Hepatocyte (in vitro differentiated cells): ENCODE data around the gene IGFBP6. TPM values are rescaled to one million over a fixed set of nuclear protein-coding genes. Genes with fewer than 3 reads are reported as not detected.

Source experiments
- DNase-seq: peaks from one replicate; pipeline ENCODE4 v3.0.0-alpha.2; 2016; ENCODE audit warnings: low spot score
- H2AFZ ChIP-seq: fragments of 200-600 bp; sonication (generic); 2 replicates; pipeline ENCODE4 v1.6.0; 2016; ENCODE audit warnings: antibody characterized with exemption, mild to moderate bottlenecking
- H3K27ac ChIP-seq: fragments of 200-600 bp; sonication (generic); 2 replicates; pipeline ENCODE4 v1.5.1; 2016; ENCODE audit warnings: mild to moderate bottlenecking
- H3K27me3 ChIP-seq: fragments of 200-600 bp; sonication (generic); 2 replicates; pipeline ENCODE4 v1.6.1; 2016
- H3K36me3 ChIP-seq: fragments of 200-600 bp; sonication (generic); replicated peaks from 2 replicates; pipeline ENCODE4 v1.5.1; 2016; ENCODE audit warnings: low read depth; ENCODE audit not compliant: insufficient read depth
- H3K4me1 ChIP-seq: fragments of 200-600 bp; sonication (generic); 2 replicates; pipeline ENCODE4 v1.5.1; 2016; ENCODE audit warnings: mild to moderate bottlenecking, moderate library complexity; ENCODE audit not compliant: insufficient read depth
- H3K4me2 ChIP-seq: fragments of 200-600 bp; sonication (generic); 2 replicates; pipeline ENCODE4 v1.6.0; 2016
- H3K4me3 ChIP-seq: fragments of 200-600 bp; sonication (generic); 2 replicates; pipeline ENCODE4 v1.5.1; 2016; ENCODE audit warnings: mild to moderate bottlenecking
- H3K79me2 ChIP-seq: fragments of 200-600 bp; sonication (generic); 2 replicates; pipeline ENCODE4 v1.6.0; 2017; ENCODE audit warnings: mild to moderate bottlenecking
- H3K9me2 ChIP-seq: fragments of 200-600 bp; sonication (generic); replicated peaks from 2 replicates; pipeline ENCODE4 v1.6.0; 2017; ENCODE audit warnings: mild to moderate bottlenecking; ENCODE audit not compliant: insufficient read depth
- H3K9me3 ChIP-seq: fragments of 200-600 bp; sonication (generic); 2 replicates; pipeline ENCODE4 v1.5.1; 2016; ENCODE audit warnings: low read depth, mild to moderate bottlenecking
- H4K20me1 ChIP-seq: fragments of 200-600 bp; sonication (generic); 2 replicates; pipeline ENCODE4 v1.6.0; 2016; ENCODE audit warnings: mild to moderate bottlenecking; ENCODE audit not compliant: insufficient read depth, poor library complexity, severe bottlenecking
- EZH2 ChIP-seq: fragments of 200-600 bp; sonication (generic); IDR thresholded peaks from 2 replicates; pipeline ENCODE4 v1.6.1; 2016; ENCODE audit warnings: antibody characterized with exemption, mild to moderate bottlenecking, borderline replicate concordance
- EZH2phosphoT487 ChIP-seq: fragments of 200-600 bp; sonication (generic); IDR thresholded peaks from one replicate; pipeline ENCODE4 v1.6.1; 2018; ENCODE audit warnings: antibody characterized with exemption, mild to moderate bottlenecking, low read depth, moderate library complexity; ENCODE audit not compliant: unreplicated experiment, severe bottlenecking
- WGBS: methylation state at CpG from one replicate; pipeline ENCODE4 v1.1.6; 2016; ENCODE audit warnings: low lambda C conversion rate; ENCODE audit errors: missing lambda C conversion rate; 5-methylcytosine and 5-hydroxymethylcytosine counted together
- polyA plus RNA-seq: library from polyadenylated mRNA; unstranded; fragments of >200 nt; fragmentation: Nextera tagmentation; extraction: Ambion mirVana; gene quantifications from 2 replicates; pipeline ENCODE4 v1.2.1, GENCODE V29; 2016
- total RNA-seq: library from RNA; depleted of rRNA; stranded (reverse); fragments of >200 nt; gene quantifications from 2 replicates; pipeline ENCODE4 v1.2.3, GENCODE V29; 2014
- TF ChIP-seq, protein P1 (sequence below): fragments of 200-600 bp; sonication (generic); IDR thresholded peaks from 2 replicates; pipeline ENCODE4 v1.5.1; 2016; ENCODE audit warnings: antibody characterized with exemption, mild to moderate bottlenecking; ENCODE audit not compliant: poor library complexity

Gene IGFBP6
- total and polyA plus RNA-seq, 2 experiments from 2014 or later: 25.1 to 86.0 TPM

DNA sequence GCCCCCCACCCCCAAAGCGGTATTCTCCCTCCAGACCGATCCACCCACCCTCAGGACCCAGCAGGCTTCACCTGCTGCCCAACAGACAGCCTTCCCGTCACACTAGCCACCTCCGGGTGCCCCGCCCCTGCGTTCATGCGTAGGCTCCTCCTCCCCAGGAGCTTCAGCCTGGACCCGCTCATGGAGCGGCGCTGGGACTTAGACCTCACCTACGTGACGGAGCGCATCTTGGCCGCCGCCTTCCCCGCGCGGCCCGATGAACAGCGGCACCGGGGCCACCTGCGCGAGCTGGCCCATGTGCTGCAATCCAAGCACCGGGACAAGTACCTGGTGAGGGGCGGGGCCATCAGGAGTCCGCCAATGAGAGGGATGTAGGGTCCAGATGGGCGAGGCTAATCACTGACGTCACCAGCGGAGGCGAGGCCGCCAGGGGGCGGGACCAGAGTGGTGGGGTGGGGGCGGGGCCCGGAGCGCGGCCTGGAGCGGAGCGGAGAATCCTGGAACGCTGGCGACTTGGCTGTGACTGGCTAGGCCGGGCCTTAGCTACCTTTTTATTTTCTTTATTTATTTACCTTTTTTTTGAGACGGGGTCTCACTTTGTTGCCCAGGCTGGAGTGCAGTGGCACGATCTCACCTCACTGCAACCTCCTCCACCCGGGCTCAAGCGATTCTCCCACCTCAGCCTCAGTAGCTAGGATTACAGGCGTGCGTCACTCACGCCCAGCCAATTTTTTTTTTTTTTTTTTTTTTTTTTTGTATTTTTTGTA is 43.2 kb upstream of the IGFBP6 start:
- Histone ChIP-seq H3K9me3 (no peaks in the 10 kb centered on the region), H3K79me2 (peaks cover 29% of the 10 kb centered on the region), H3K4me2 (peak overlapping the region; percentile 83), H3K27ac (peak overlapping the region; percentile 99), H3K4me1 (peaks cover 41% of the 10 kb centered on the region), H3K4me3 (peak overlapping the region; percentile 35), H3K27me3 (no peaks in the 10 kb centered on the region), H3K36me3 (no peaks in the 10 kb centered on the region), H3K9me2 (no peaks in the 10 kb centered on the region), H4K20me1 (no peaks in the 10 kb centered on the region), H2AFZ (peak overlapping the region; percentile 17)
- 11% methylated on average over 34 of the region's 48 CpGs for WGBS
- DNase-seq: peak; percentile 98
- TF ChIP-seq EZH2 (no peak), EZH2phosphoT487 (no peak)
- TF ChIP-seq, protein P1, sequence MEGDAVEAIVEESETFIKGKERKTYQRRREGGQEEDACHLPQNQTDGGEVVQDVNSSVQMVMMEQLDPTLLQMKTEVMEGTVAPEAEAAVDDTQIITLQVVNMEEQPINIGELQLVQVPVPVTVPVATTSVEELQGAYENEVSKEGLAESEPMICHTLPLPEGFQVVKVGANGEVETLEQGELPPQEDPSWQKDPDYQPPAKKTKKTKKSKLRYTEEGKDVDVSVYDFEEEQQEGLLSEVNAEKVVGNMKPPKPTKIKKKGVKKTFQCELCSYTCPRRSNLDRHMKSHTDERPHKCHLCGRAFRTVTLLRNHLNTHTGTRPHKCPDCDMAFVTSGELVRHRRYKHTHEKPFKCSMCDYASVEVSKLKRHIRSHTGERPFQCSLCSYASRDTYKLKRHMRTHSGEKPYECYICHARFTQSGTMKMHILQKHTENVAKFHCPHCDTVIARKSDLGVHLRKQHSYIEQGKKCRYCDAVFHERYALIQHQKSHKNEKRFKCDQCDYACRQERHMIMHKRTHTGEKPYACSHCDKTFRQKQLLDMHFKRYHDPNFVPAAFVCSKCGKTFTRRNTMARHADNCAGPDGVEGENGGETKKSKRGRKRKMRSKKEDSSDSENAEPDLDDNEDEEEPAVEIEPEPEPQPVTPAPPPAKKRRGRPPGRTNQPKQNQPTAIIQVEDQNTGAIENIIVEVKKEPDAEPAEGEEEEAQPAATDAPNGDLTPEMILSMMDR: no peak

DNA sequence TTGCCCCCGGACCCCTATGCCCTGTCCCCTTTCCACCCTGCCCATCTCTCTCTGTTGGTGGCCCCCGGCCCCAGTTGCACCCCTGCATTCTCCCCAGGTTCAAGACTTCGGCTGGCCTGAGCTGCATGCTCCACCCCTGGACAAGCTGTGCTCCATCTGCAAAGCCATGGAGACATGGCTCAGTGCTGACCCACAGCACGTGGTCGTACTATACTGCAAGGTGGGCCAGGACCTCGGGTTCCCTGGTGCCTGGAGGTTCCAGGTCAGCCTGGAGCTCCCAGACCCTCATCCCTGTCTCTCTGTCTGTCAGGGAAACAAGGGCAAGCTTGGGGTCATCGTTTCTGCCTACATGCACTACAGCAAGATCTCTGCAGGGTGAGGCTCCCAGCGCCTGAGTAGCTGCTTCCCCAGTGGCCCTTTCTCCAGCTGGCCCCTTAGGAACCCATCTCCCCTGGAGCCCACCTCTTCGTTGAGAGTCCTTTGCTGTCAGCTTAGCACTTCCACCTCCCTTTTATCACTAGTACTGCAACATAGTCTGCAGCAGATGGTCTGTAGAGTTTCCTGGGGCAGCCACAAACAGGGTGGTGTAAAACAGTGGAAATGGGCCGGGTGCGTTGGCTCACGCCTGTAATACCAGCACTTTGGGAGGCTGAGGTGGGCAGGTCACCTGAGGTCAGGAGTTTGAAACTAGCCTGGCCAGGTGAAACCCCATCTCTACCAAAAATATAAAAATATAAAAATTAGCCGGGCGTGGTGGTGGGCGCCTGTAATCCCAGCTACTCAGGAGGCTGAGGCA is 41.8 kb upstream of the IGFBP6 start:
- H3K4me3 ChIP-seq: no peak overlapping the region
- WGBS: 88% methylated on average over 15 of the region's 15 CpGs
- no peak for DNase-seq
- H4K20me1 ChIP-seq: no peaks in the 10 kb centered on the region
- H3K36me3 ChIP-seq: no peaks in the 10 kb centered on the region
- no peak overlapping the region for H3K4me2 ChIP-seq
- peaks cover 28% of the 10 kb centered on the region for H3K4me1 ChIP-seq
- no peaks in the 10 kb centered on the region for H3K27me3 ChIP-seq
- H3K9me3 ChIP-seq: no peaks in the 10 kb centered on the region
- H2AFZ ChIP-seq: no peak overlapping the region
- peaks cover 16% of the 10 kb centered on the region for H3K79me2 ChIP-seq
- no peak for TF ChIP-seq EZH2
- TF ChIP-seq, protein P1: no peak
- TF ChIP-seq EZH2phosphoT487: no peak
- H3K9me2 ChIP-seq: no peaks in the 10 kb centered on the region
- H3K27ac ChIP-seq: no peak overlapping the region

DNA sequence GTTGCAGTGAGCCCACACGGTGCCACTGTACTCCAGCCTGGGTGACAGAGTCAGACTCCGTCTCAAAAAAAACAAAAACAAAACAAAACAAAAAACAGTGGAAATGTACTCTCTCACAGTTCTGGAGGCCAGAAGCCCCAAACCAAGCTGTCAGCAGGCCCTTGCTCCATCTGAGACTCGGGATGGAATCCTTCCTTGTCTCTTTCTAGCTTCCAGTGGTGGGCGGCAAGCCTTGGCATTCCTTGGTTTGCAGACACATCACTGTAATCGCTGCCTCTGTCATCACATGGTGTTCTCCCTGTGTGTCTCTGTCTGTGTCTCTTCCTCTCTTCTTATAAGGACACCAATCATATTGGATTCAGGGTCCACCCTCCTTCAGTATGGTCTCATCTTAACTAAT is 41.2 kb upstream of the IGFBP6 start:
- TF ChIP-seq, protein P1: no peak
- no peak for TF ChIP-seq EZH2
- no peak for TF ChIP-seq EZH2phosphoT487
- Histone ChIP-seq H3K4me2 (no peak overlapping the region), H3K27ac (no peak overlapping the region), H3K4me1 (peaks cover 26% of the 10 kb centered on the region), H3K27me3 (no peaks in the 10 kb centered on the region), H2AFZ (no peak overlapping the region), H4K20me1 (no peaks in the 10 kb centered on the region), H3K36me3 (no peaks in the 10 kb centered on the region), H3K9me2 (no peaks in the 10 kb centered on the region), H3K9me3 (no peaks in the 10 kb centered on the region), H3K4me3 (no peak overlapping the region), H3K79me2 (peaks cover 12% of the 10 kb centered on the region)
- WGBS: 94% methylated on average over 5 of the region's 5 CpGs
- DNase-seq: no peak
